Body of pancreas (tissue), 4 donors: Measurements from ENCODE around the gene PTPN7. TPM values are rescaled to one million over a fixed set of nuclear protein-coding genes. Genes with fewer than 3 reads are reported as not detected.

Experiments used
- ATAC-seq: fragments of 150-250 bp; one replicate; pipeline ENCODE4 v1.9.1; 2016
- DNase-seq, 4 donors: peaks; one replicate each; pipeline ENCODE4 v3.0.0-alpha.2; 2019
- H3K27ac ChIP-seq, 4 donors: fragments of 200-600 bp; sonication (generic); 1 replicate in 3 of 4; 2 replicates in 1 of 4; pipeline versions ENCODE4 v1.5.1 to v1.6.1; 2016 to 2019; ENCODE audit warnings: mild to moderate bottlenecking in 1 of 4, mixed read lengths in 1 of 4, moderate library complexity in 1 of 4
- H3K27me3 ChIP-seq, 2 donors: fragments of 200-600 bp; sonication (generic); one replicate each; pipeline ENCODE4 v1.6.0; 2016; ENCODE audit warnings: mild to moderate bottlenecking in 1 of 2
- H3K36me3 ChIP-seq, 2 donors: fragments of 200-600 bp; sonication (generic); replicated peaks in 1 of 2; 2 replicates each; pipeline ENCODE4 v1.5.1; 2016; ENCODE audit warnings: low read depth in 2 of 2; ENCODE audit not compliant: insufficient read depth in 1 of 2
- H3K4me1 ChIP-seq: fragments of 200-600 bp; sonication (generic); one replicate; pipeline ENCODE4 v1.6.0; 2016
- H3K4me3 ChIP-seq, 2 donors: fragments of 200-600 bp; sonication (generic); 1 replicate in 1 of 2; 2 replicates in 1 of 2; pipeline ENCODE4 v1.5.1; 2016 to 2019
- H3K9me3 ChIP-seq, 3 donors: fragments of 200-600 bp; sonication (generic); 1 replicate in 2 of 3; 2 replicates in 1 of 3; pipeline ENCODE4 v1.5.1; 2016
- CTCF ChIP-seq, 7 experiments: fragments of 450-650 bp in 4 of 7; fragments of 200-600 bp in 3 of 7; sonication (generic) in 3 of 7; IDR thresholded peaks; one replicate each; pipeline ENCODE4 v1.5.1; 2016 to 2019; ENCODE audit warnings: antibody characterized with exemption in 7 of 7
- POLR2A ChIP-seq, 3 donors: fragments of 450-650 bp; IDR thresholded peaks; one replicate each; pipeline ENCODE4 v1.6.1; 2016; ENCODE audit warnings: antibody characterized with exemption in 3 of 3, mild to moderate bottlenecking in 2 of 3
- WGBS, 2 donors: methylation state at CpG; one replicate each; pipeline ENCODE4 v1.1.5; 2017; 5-methylcytosine and 5-hydroxymethylcytosine counted together
- intact Hi-C: fragments of 100-400 bp; cut with DNase I; formaldehyde crosslinking; loops from one replicate; pipeline ENCODE4 v1.15.1; 2023
- total RNA-seq, 2 donors: library from RNA; depleted of rRNA; stranded (reverse); fragments of >200 nt; gene quantifications; one replicate each; pipeline ENCODE4 v1.1.0, GENCODE V29; 2016

The PTPN7 gene
- total RNA-seq, 2 donors from 2014 or later, result 1.6 to 3.6 TPM

GRCh38 chr1:202124142-202124541 is 36.3 kb downstream of the PTPN7 start:
- Histone ChIP-seq H3K27ac (no peak overlapping the region), H3K4me1 (no peaks in the 10 kb centered on the region), H3K9me3 (no peaks in the 10 kb centered on the region), H3K36me3 (no peaks in the 10 kb centered on the region), H3K4me3 (no peak overlapping the region), H3K27me3 (no peaks in the 10 kb centered on the region)
- intact Hi-C loops, result loop anchor here (5.0 to 10.0 kb wide), 2 partner anchors 122 to 229 kb away; no protein-coding TSS in a partner anchor
- no peak for TF ChIP-seq POLR2A (IDR thresholded peaks at IDR 0.05)
- TF ChIP-seq CTCF (IDR thresholded peaks at IDR 0.05), result no peak
- no peak for ATAC-seq
- 72 to 81% methylated on average over 7 of the region's 7 CpGs for WGBS, 2 donors
- DNase-seq, result no peak

GRCh38 chr1:202123336-202123813 is 37.0 kb downstream of the PTPN7 start:
- no peak overlapping the region for H3K27ac ChIP-seq
- H3K36me3 ChIP-seq, result no peaks in the 10 kb centered on the region
- TF ChIP-seq POLR2A (IDR thresholded peaks at IDR 0.05) (no peak), CTCF (IDR thresholded peaks at IDR 0.05) (no peak)
- no peak overlapping the region for H3K4me3 ChIP-seq
- intact Hi-C loops, result loop anchor here (5.0 to 10.0 kb wide), 2 partner anchors 121 to 229 kb away; no protein-coding TSS in a partner anchor
- peaks cover 5% of the 10 kb centered on the region for H3K4me1 ChIP-seq
- H3K9me3 ChIP-seq, result no peaks in the 10 kb centered on the region
- 81 to 89% methylated on average over 10 of the region's 10 CpGs for WGBS, 2 donors
- DNase-seq (no peak), ATAC-seq (no peak)
- H3K27me3 ChIP-seq, result no peaks in the 10 kb centered on the region

- no peaks in the 10 kb centered on the region for H3K36me3 ChIP-seq
- no peaks in the 10 kb centered on the region for H3K27me3 ChIP-seq
- intact Hi-C loops, result loop anchor here (5.0 to 10.0 kb wide), 2 partner anchors 120 to 228 kb away; no protein-coding TSS in a partner anchor
- WGBS, 2 donors, result 35 to 53% methylated on average over 10 to 19 of the region's 19 CpGs
- H3K27ac ChIP-seq, result no peak within 1 kb of the TSS
- H3K4me1 ChIP-seq, result peaks cover 11% of the 10 kb centered on the region
- no peaks in the 10 kb centered on the region for H3K9me3 ChIP-seq
- H3K4me3 ChIP-seq, result no peak within 1 kb of the TSS
- ATAC-seq (peak; percentile 52), DNase-seq (peak; percentile 44 to 69 (median 66))
- TF ChIP-seq CTCF (IDR thresholded peaks at IDR 0.05) (peak; percentile 8 to 48 (median 36)), POLR2A (IDR thresholded peaks at IDR 0.05) (no peak)
Observed at GRCh38 chr1:202122639-202123335, 37.6 kb downstream of the PTPN7 start, which contains the start of gene GPR37L1. Gene GPR37L1 (plus strand): TSS chr1:202122917. CDS start chr1:202122964, 47 bp downstream.

- Histone ChIP-seq H3K4me1 (peaks cover 11% of the 10 kb centered on the region), H3K27ac (no peak overlapping the region), H3K9me3 (no peaks in the 10 kb centered on the region), H3K27me3 (no peaks in the 10 kb centered on the region), H3K36me3 (no peaks in the 10 kb centered on the region), H3K4me3 (no peak overlapping the region)
- intact Hi-C loops, result loop anchor here (5.0 to 10.0 kb wide), 2 partner anchors 119 to 226 kb away; no protein-coding TSS in a partner anchor
- WGBS, 2 donors, result 61 to 64% methylated on average over 6 to 7 of the region's 7 CpGs
- TF ChIP-seq CTCF (IDR thresholded peaks at IDR 0.05) (no peak), POLR2A (IDR thresholded peaks at IDR 0.05) (no peak)
- DNase-seq, result no peak
- no peak for ATAC-seq
Observed at GRCh38 chr1:202121006-202121405, 39.4 kb downstream of the PTPN7 start.
